ENCODE measurements around the gene ENG. TPM values are rescaled to one million over a fixed set of nuclear protein-coding genes. Genes with fewer than 3 reads are reported as not detected.

Gene ENG
- total and polyA plus RNA-seq, 2 of the 8 experiments (the other 6 are each of a cell fraction or from before 2014, with no cell fraction given): 1.8 to 4.4 TPM

DNA sequence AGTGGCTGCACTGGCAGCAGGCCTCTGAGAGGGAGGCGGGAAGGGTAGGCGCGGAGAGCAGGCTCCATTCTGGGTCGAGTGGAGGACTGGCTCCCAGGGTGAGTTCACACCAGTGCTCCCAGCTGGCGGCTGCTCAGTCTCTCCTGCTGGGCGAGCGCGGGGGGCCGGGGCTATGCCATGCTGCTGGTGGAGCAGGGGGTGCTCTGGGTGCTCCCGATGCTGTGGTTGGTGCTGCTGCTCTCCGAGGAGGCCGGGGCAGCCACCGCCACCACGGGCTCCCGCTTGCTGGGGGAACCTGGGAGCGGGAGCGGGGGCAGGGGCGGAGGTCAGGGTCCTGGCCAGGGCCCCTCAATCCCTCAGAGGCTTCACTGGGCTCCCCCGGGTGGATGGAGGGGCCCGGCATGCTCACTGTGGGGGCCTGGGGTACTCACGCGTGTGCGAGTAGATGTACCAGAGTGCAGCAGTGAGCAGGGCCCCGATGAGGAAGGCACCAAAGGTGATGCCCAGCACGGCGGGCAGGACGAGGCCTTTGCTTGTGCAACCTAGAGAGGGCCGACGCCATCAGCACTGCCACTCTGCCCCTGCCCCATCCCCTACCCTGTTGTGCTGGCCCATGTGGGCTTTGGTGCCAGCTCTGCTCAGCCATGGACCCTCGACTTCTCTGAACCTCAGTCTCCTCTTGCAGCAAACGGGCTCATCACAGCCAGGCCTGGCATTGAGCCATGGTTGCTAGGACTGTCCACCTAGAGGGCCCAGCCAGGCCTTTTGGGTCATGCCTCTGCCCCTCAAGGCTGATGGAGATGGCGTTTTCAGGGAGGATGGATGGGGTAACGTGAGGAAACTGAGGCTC is 38.7 kb downstream of the ENG start:
- no peak overlapping the region for H3K23ac ChIP-seq (ENCODE audit: insufficient read length)
- DNase-seq (ENCODE audit: low read depth in 1 of 2, low spot score in 2 of 2): no peak
- H3K36me3 ChIP-seq (ENCODE audit: control insufficient read depth in 2 of 4, insufficient read depth in 4 of 4, low read length in 3 of 4): peaks cover 10 to 23% (median 17%) of the 10 kb centered on the region in 4 experiments; a peak in 7 of 8 replicates
- no peaks in the 10 kb centered on the region for H3K27me3 ChIP-seq (replicated peaks in 1 of 4; ENCODE audit: control insufficient read depth in 3 of 4, extremely low read depth in 1 of 4, insufficient read depth in 3 of 4, low read length in 3 of 4)
- no peak for FAIRE-seq
- no peak overlapping the region for H3K4me3 ChIP-seq (ENCODE audit: extremely low read depth in 1 of 4, insufficient read depth in 2 of 4, low read depth in 3 of 4, low read length in 4 of 4)
- no peak overlapping the region for H3K4me2 ChIP-seq (ENCODE audit: insufficient read depth in 1 of 2, low read depth in 2 of 2, low read length in 2 of 2)
- WGBS, 2 experiments (ENCODE audit: extremely low coverage in 1 of 2, insufficient coverage in 1 of 2, insufficient read length in 1 of 2, insufficient replicate concordance in 2 of 2, low coverage in 1 of 2, low lambda C conversion rate in 2 of 2, missing lambda C conversion rate in 1 of 2): 95% methylated on average over 33 of the region's 33 CpGs; no CpG with 5 or more reads in 1 of the 2 experiments
- no peak overlapping the region for H2BK20ac ChIP-seq (ENCODE audit: low read length)
- CTCF ChIA-PET (ENCODE audit: partially characterized antibody): interaction anchor here (1.2 to 2.4 kb wide), 7 partner anchors 9 to 105 kb away, joined by 3 to 11 read pairs (median 4); no protein-coding TSS in a partner anchor
- no peak for TF ChIP-seq SP1 (IDR thresholded peaks at IDR 0.05; ENCODE audit: low read depth, low read length)
- 0 out of 3 replicates have a peak, but pooled peaks of 1 of the 2 experiments have one; percentile 6 for TF ChIP-seq POLR2A (IDR thresholded peaks at IDR 0.05; ENCODE audit: control extremely low read depth in 1 of 2, low read depth in 2 of 2, low read length in 2 of 2)
- TF ChIP-seq CHD2 (IDR thresholded peaks at IDR 0.05; ENCODE audit: low read length): no peak
- TF ChIP-seq NANOG (IDR thresholded peaks at IDR 0.05; ENCODE audit: insufficient read depth, low read depth, low read length, poor library complexity, severe bottlenecking): no peak
- no peak for TF ChIP-seq PHF8 (conservative IDR thresholded peaks at IDR 0.05; ENCODE audit: low read depth, low read length)
- TF ChIP-seq RFX5 (IDR thresholded peaks at IDR 0.05; ENCODE audit: borderline replicate concordance, low read depth, low read length): no peak
- H2AFZ ChIP-seq (ENCODE audit: low read length): no peak overlapping the region
- no peak overlapping the region for H3K4ac ChIP-seq (replicated peaks; ENCODE audit: insufficient read length, low read depth, low read length)
- H3K9ac ChIP-seq (replicated peaks in 1 of 4; ENCODE audit: extremely low read depth in 1 of 4, low read depth in 3 of 4, low read length in 3 of 4): no peak overlapping the region
- peaks cover 2 to 11% of the 10 kb centered on the region in 2 experiments for H4K20me1 ChIP-seq (replicated peaks in 1 of 2; ENCODE audit: control insufficient read depth in 1 of 2, insufficient read depth in 2 of 2, low read length in 2 of 2)
- no peak overlapping the region for H4K5ac ChIP-seq (ENCODE audit: insufficient read length, low read depth, low read length)
- no peak overlapping the region for H2BK120ac ChIP-seq (replicated peaks; ENCODE audit: low read depth, low read length)
- H2AK5ac ChIP-seq (ENCODE audit: low read depth, low read length): no peak overlapping the region
- H3K79me1 ChIP-seq (ENCODE audit: low read depth, low read length): 0 out of 2 replicates have a peak, but pooled peaks cover 2% of the 10 kb centered on the region
- H3K14ac ChIP-seq (ENCODE audit: insufficient read length): no peak overlapping the region
- no peak overlapping the region for H4K91ac ChIP-seq (replicated peaks; ENCODE audit: insufficient read length, low read length)
- no peaks in the 10 kb centered on the region for H3K79me2 ChIP-seq (ENCODE audit: control insufficient read depth in 1 of 2, insufficient read depth in 2 of 2, low read length in 2 of 2)
- no peak overlapping the region for H3K56ac ChIP-seq (replicated peaks; ENCODE audit: insufficient read length, low read depth, low read length)
- H2BK12ac ChIP-seq (ENCODE audit: low read depth, low read length): no peak overlapping the region
- POLR2A ChIA-PET (ENCODE audit: partially characterized antibody): interaction anchor here (0.8 to 6.7 kb wide), 3 partner anchors 9 to 54 kb away, joined by 3 to 34 read pairs (median 5); no protein-coding TSS in a partner anchor
- H4K8ac ChIP-seq (ENCODE audit: extremely low read depth, insufficient read depth, low read length): peak overlapping the region; percentile 51
- H3K4me1 ChIP-seq (replicated peaks in 1 of 4; ENCODE audit: control insufficient read depth in 3 of 4, insufficient read depth in 4 of 4, low read length in 3 of 4): no peaks in the 10 kb centered on the region
- no peak overlapping the region for H3K27ac ChIP-seq (ENCODE audit: low read depth, low read length)
- H3K9me3 ChIP-seq (ENCODE audit: insufficient read depth in 2 of 2, low read depth in 1 of 2, low read length in 1 of 2): no peaks in the 10 kb centered on the region
- H2BK15ac ChIP-seq (ENCODE audit: low read length): no peak overlapping the region
- H2BK5ac ChIP-seq (ENCODE audit: low read depth, low read length): no peak overlapping the region
- H3K23me2 ChIP-seq (ENCODE audit: low read depth, low read length): no peaks in the 10 kb centered on the region
- H3K18ac ChIP-seq (ENCODE audit: extremely low read depth, low read length): no peak overlapping the region
